T follicular helper cell (primary cell): ENCODE measurements around the gene CAMK1G.

Experiments
- DNase-seq: peaks from one replicate; pipeline ENCODE4 v3.0.0-alpha.2; 2020; ENCODE audit warnings: low read depth

The CAMK1G gene

GRCh38 chr1:209600541-209600940 lies 17.0 kb downstream of the CAMK1G start:
- no peak for DNase-seq

- DNase-seq, result no peak
Observed at GRCh38 chr1:209601809-209602657, 18.5 kb downstream of the CAMK1G start.

- no peak for DNase-seq
Observed at GRCh38 chr1:209603877-209604276, 20.4 kb downstream of the CAMK1G start.

GRCh38 chr1:209607102-209607794 lies 23.7 kb downstream of the CAMK1G start:
- no peak for DNase-seq

- no peak for DNase-seq
Observed at GRCh38 chr1:209607795-209608178, 24.3 kb downstream of the CAMK1G start.

GRCh38 chr1:209609041-209609790 lies 25.7 kb downstream of the CAMK1G start:
- DNase-seq, result no peak

GRCh38 chr1:209609791-209610630 lies 26.5 kb downstream of the CAMK1G start:
- no peak for DNase-seq

GRCh38 chr1:209610631-209610905 lies 27.1 kb downstream of the CAMK1G start:
- no peak for DNase-seq

- DNase-seq, result no peak
Observed at GRCh38 chr1:209611771-209612570, 28.5 kb downstream of the CAMK1G start.

GRCh38 chr1:209612646-209613399 lies 29.3 kb downstream of the CAMK1G start:
- no peak for DNase-seq

GRCh38 chr1:209613400-209614150 lies 30.1 kb downstream of the CAMK1G start:
- no peak for DNase-seq

GRCh38 chr1:209614151-209614420 lies 30.6 kb downstream of the CAMK1G start:
- no peak for DNase-seq

- no peak for DNase-seq
Observed at GRCh38 chr1:209614906-209615305, 31.4 kb downstream of the CAMK1G start.

GRCh38 chr1:209616366-209617046 lies 33.0 kb downstream of the CAMK1G start:
- no peak for DNase-seq

GRCh38 chr1:209617047-209617673 lies 33.6 kb downstream of the CAMK1G start:
- DNase-seq, result no peak

- no peak for DNase-seq
Observed at GRCh38 chr1:209617755-209618154, 34.2 kb downstream of the CAMK1G start.

GRCh38 chr1:209618291-209618690 lies 34.8 kb downstream of the CAMK1G start:
- no peak for DNase-seq

- no peak for DNase-seq
Observed at GRCh38 chr1:209618756-209619420, 35.4 kb downstream of the CAMK1G start.
